HEK293 (cell line): Measurements from ENCODE around the gene BBC3.

Source experiments
- AEBP2 ChIP-seq: fragments of 450-650 bp; formaldehyde crosslinking; IDR thresholded peaks from 2 replicates; pipeline ENCODE4 v1.5.1; 2016; ENCODE audit warnings: missing biosample characterization, missing genetic modification characterization, borderline replicate concordance
- GLI4 ChIP-seq: fragments of 450-650 bp; formaldehyde crosslinking; IDR thresholded peaks from 2 replicates; pipeline ENCODE4 v1.5.1; 2016; ENCODE audit warnings: missing biosample characterization, missing genetic modification characterization
- GLIS1 ChIP-seq: fragments of 450-650 bp; formaldehyde crosslinking; IDR thresholded peaks from 2 replicates; pipeline ENCODE4 v1.5.1; 2016; ENCODE audit warnings: missing biosample characterization, missing genetic modification characterization
- HOXC10 ChIP-seq: sonication (generic); formaldehyde crosslinking; IDR thresholded peaks from 2 replicates; pipeline ENCODE4 v1.8.1; 2023; ENCODE audit warnings: mild to moderate bottlenecking, missing genetic modification reagents
- KLF10 ChIP-seq: fragments of 450-650 bp; IDR thresholded peaks from 2 replicates; pipeline ENCODE4 v1.5.1; 2018; ENCODE audit warnings: missing biosample characterization, mild to moderate bottlenecking, missing genetic modification characterization
- KLF16 ChIP-seq: fragments of 450-650 bp; formaldehyde crosslinking; IDR thresholded peaks from 2 replicates; pipeline ENCODE4 v1.5.1; 2017; ENCODE audit warnings: missing biosample characterization, missing genetic modification characterization
- MYNN ChIP-seq: fragments of 450-650 bp; formaldehyde crosslinking; IDR thresholded peaks from 2 replicates; pipeline ENCODE4 v1.5.1; 2016; ENCODE audit warnings: missing biosample characterization, missing genetic modification characterization, borderline replicate concordance
- OSR2 ChIP-seq: fragments of 450-650 bp; formaldehyde crosslinking; IDR thresholded peaks from 2 replicates; pipeline ENCODE4 v1.5.1; 2016; ENCODE audit warnings: missing biosample characterization, missing genetic modification characterization
- OVOL3 ChIP-seq: fragments of 450-650 bp; formaldehyde crosslinking; IDR thresholded peaks from 2 replicates; pipeline ENCODE4 v1.5.1; 2016; ENCODE audit warnings: missing biosample characterization, missing genetic modification characterization
- PRDM4 ChIP-seq: fragments of 450-650 bp; formaldehyde crosslinking; IDR thresholded peaks from 2 replicates; pipeline ENCODE4 v1.5.1; 2017; ENCODE audit warnings: missing biosample characterization, missing genetic modification characterization
- SP3 ChIP-seq: fragments of 450-650 bp; formaldehyde crosslinking; IDR thresholded peaks from 2 replicates; pipeline ENCODE4 v1.5.1; 2016; ENCODE audit warnings: missing biosample characterization, missing genetic modification characterization
- YY2 ChIP-seq: fragments of 450-650 bp; formaldehyde crosslinking; IDR thresholded peaks from 2 replicates; pipeline ENCODE4 v1.5.1; 2016; ENCODE audit warnings: missing biosample characterization, missing genetic modification characterization
- ZBTB11 ChIP-seq: fragments of 450-650 bp; formaldehyde crosslinking; conservative IDR thresholded peaks from 2 replicates; pipeline ENCODE4 v1.5.1; 2016; ENCODE audit warnings: low read depth, missing biosample characterization, missing genetic modification characterization
- ZBTB49 ChIP-seq: fragments of 450-650 bp; formaldehyde crosslinking; IDR thresholded peaks from 2 replicates; pipeline ENCODE4 v1.5.1; 2016; ENCODE audit warnings: missing biosample characterization, missing genetic modification characterization, low read depth
- ZFP37 ChIP-seq: fragments of 450-650 bp; formaldehyde crosslinking; IDR thresholded peaks from 2 replicates; pipeline ENCODE4 v1.5.1; 2016; ENCODE audit warnings: missing biosample characterization, missing genetic modification characterization
- ZIC2 ChIP-seq: fragments of 450-650 bp; formaldehyde crosslinking; IDR thresholded peaks from 2 replicates; pipeline ENCODE4 v1.5.1; 2016; ENCODE audit warnings: missing biosample characterization, missing genetic modification characterization
- ZNF221 ChIP-seq: fragments of 450-650 bp; formaldehyde crosslinking; IDR thresholded peaks from 2 replicates; pipeline ENCODE4 v1.5.1; 2017; ENCODE audit warnings: missing biosample characterization, missing genetic modification characterization, borderline replicate concordance
- ZNF239 ChIP-seq: fragments of 450-650 bp; formaldehyde crosslinking; IDR thresholded peaks from 2 replicates; pipeline ENCODE4 v1.5.1; 2016; ENCODE audit warnings: missing biosample characterization, missing genetic modification characterization
- ZNF24 ChIP-seq: fragments of 450-650 bp; formaldehyde crosslinking; IDR thresholded peaks from 2 replicates; pipeline ENCODE4 v1.5.1; 2016; ENCODE audit warnings: missing biosample characterization, missing genetic modification characterization
- ZNF366 ChIP-seq: fragments of 450-650 bp; formaldehyde crosslinking; conservative IDR thresholded peaks from 2 replicates; pipeline ENCODE4 v1.5.1; 2016; ENCODE audit warnings: missing biosample characterization, missing genetic modification characterization
- ZNF398 ChIP-seq: fragments of 450-650 bp; formaldehyde crosslinking; IDR thresholded peaks from 2 replicates; pipeline ENCODE4 v1.5.1; 2017; ENCODE audit warnings: missing biosample characterization, missing genetic modification characterization
- ZNF561 ChIP-seq: fragments of 450-650 bp; IDR thresholded peaks from 2 replicates; pipeline ENCODE4 v1.5.1; 2018; ENCODE audit warnings: missing biosample characterization, missing genetic modification characterization, borderline replicate concordance
- ZNF610 ChIP-seq: fragments of 450-650 bp; formaldehyde crosslinking; IDR thresholded peaks from 2 replicates; pipeline ENCODE4 v1.5.1; 2016; ENCODE audit warnings: missing biosample characterization, missing genetic modification characterization, borderline replicate concordance
- ZNF623 ChIP-seq: fragments of 450-650 bp; formaldehyde crosslinking; IDR thresholded peaks from 2 replicates; pipeline ENCODE4 v1.5.1; 2016; ENCODE audit warnings: missing biosample characterization, missing genetic modification characterization
- ZNF677 ChIP-seq: fragments of 450-650 bp; IDR thresholded peaks from 2 replicates; pipeline ENCODE4 v1.5.0; 2018; ENCODE audit warnings: missing biosample characterization, mild to moderate bottlenecking, missing genetic modification characterization, moderate library complexity
- ZNF76 ChIP-seq: fragments of 450-650 bp; formaldehyde crosslinking; IDR thresholded peaks from 2 replicates; pipeline ENCODE4; 2016; ENCODE audit warnings: low read depth, missing biosample characterization, missing genetic modification characterization, borderline replicate concordance
- ZNF777 ChIP-seq: fragments of 450-650 bp; formaldehyde crosslinking; IDR thresholded peaks from 2 replicates; pipeline ENCODE4 v1.5.1; 2017; ENCODE audit warnings: missing biosample characterization, missing genetic modification characterization, borderline replicate concordance
- ZXDB ChIP-seq: fragments of 450-650 bp; formaldehyde crosslinking; IDR thresholded peaks from 2 replicates; pipeline ENCODE4 v1.5.1; 2016; ENCODE audit warnings: missing biosample characterization, missing genetic modification characterization

Gene BBC3

GRCh38 chr19:47243776-47244547 is 13.0 kb upstream of the BBC3 start (continued):
- TF ChIP-seq ZNF366 (tag by site-specific recombination) (peak; percentile 95), OSR2 (tag by site-specific recombination) (peak; percentile 81), ZNF677 (no peak), ZXDB (tag by site-specific recombination) (peak; percentile 100), ZFP37 (tag by site-specific recombination) (peak; percentile 94), PRDM4 (tag by site-specific recombination) (peak; percentile 83), OVOL3 (peak; percentile 76), SP3 (tag by site-specific recombination) (peak; percentile 79), MYNN (tag by site-specific recombination) (0 out of 2 replicates have a peak, but pooled peaks have one; percentile 40), ZNF623 (tag by site-specific recombination) (no peak; the same call in 1 of the 2 replicates), HOXC10 (no peak), ZNF610 (tag by site-specific recombination) (peak; percentile 93), ZNF76 (tag by site-specific recombination) (peak; percentile 64), ZNF398 (tag by site-specific recombination) (peak; percentile 81), KLF16 (peak; percentile 96), GLI4 (peak; percentile 97), ZNF561 (tag by site-specific recombination) (peak; percentile 90; the same call in 1 of the 2 replicates), AEBP2 (tag by site-specific recombination) (no peak), ZBTB11 (tag by site-specific recombination) (peak; percentile 91), ZNF777 (tag by site-specific recombination) (peak; percentile 88; the same call in 1 of the 2 replicates), ZNF239 (tag by site-specific recombination) (peak; percentile 94), ZBTB49 (tag by site-specific recombination) (no peak), ZNF24 (tag by site-specific recombination) (peak; percentile 98), KLF10 (tag by site-specific recombination) (peak; percentile 95), ZIC2 (peak; percentile 54; the same call in 1 of the 2 replicates), YY2 (tag by site-specific recombination) (peak; percentile 54; the same call in 1 of the 2 replicates), ZNF221 (tag by site-specific recombination) (peak; percentile 50; the same call in 1 of the 2 replicates), GLIS1 (peak; percentile 81)
